IMR-90 (cell line): ENCODE measurements around the gene SLC38A6. TPM values are rescaled to one million over a fixed set of nuclear protein-coding genes. Genes with fewer than 3 reads are reported as not detected.

Experiments
- ATAC-seq: fragments of 200-7000 bp; cut with Tn5 transposase; 2 replicates; pipeline ENCODE4 v1.9.1; 2020; ENCODE audit warnings: low read depth, mild to moderate bottlenecking, moderate library complexity
- BruUV-seq: library from RNA; stranded (reverse); fragments of 400-500 nt; replicated peaks from 2 replicates; lab custom pipeline; 2021; lab: Mats Ljungman, UMichigan
- CTCF ChIA-PET: fragments of 300-600 bp; formaldehyde crosslinking; extraction: SDS; loops from one replicate; lab custom pipeline; 2021; ENCODE audit warnings: antibody characterized with exemption; lab: Yijun Ruan, JAX
- POLR2A ChIA-PET: fragments of 300-600 bp; sonication (Branson Sonifier 250); formaldehyde crosslinking; loops from one replicate; lab custom pipeline; 2022; ENCODE audit warnings: antibody characterized with exemption; ENCODE audit not compliant: unreplicated experiment; lab: Charles Lee
- DNase-seq: peaks from one replicate; pipeline ENCODE4 v3.0.0; 2013
- H2AFZ ChIP-seq: replicated peaks from 2 replicates; pipeline ENCODE3; 2013; ENCODE audit warnings: low read length, mild to moderate bottlenecking; ENCODE audit not compliant: poor library complexity
- H2AK5ac ChIP-seq: 2 replicates; pipeline ENCODE4 v1.6.1; 2013; ENCODE audit warnings: low read depth, low read length, inconsistent platforms
- H2AK9ac ChIP-seq: replicated peaks from 2 replicates; pipeline ENCODE3; 2013; ENCODE audit warnings: mild to moderate bottlenecking, low read depth, low read length, moderate library complexity; ENCODE audit not compliant: poor library complexity
- H2BK120ac ChIP-seq: 2 replicates; pipeline ENCODE4 v1.6.1; 2013; ENCODE audit warnings: low read depth, low read length, inconsistent platforms
- H2BK15ac ChIP-seq: 3 replicates; pipeline ENCODE4 v1.6.1; 2013; ENCODE audit warnings: low read depth, low read length, inconsistent platforms
- H2BK20ac ChIP-seq: 2 replicates; pipeline ENCODE4 v1.6.1; 2013; ENCODE audit warnings: low read depth, mild to moderate bottlenecking, inconsistent platforms, low read length, moderate library complexity
- H2BK5ac ChIP-seq: 2 replicates; pipeline ENCODE4 v1.6.1; 2013; ENCODE audit warnings: mild to moderate bottlenecking, low read depth, low read length, inconsistent platforms; ENCODE audit not compliant: poor library complexity, severe bottlenecking
- H3K14ac ChIP-seq: replicated peaks from 2 replicates; pipeline ENCODE4 v1.6.1; 2013; ENCODE audit warnings: low read depth, low read length, inconsistent platforms
- H3K18ac ChIP-seq: 2 replicates; pipeline ENCODE4 v1.6.1; 2013; ENCODE audit warnings: low read depth, low read length, control low read depth
- H3K23ac ChIP-seq: 2 replicates; pipeline ENCODE4 v1.6.1; 2013; ENCODE audit warnings: low read depth, low read length, inconsistent platforms
- H3K27ac ChIP-seq: 2 replicates; pipeline ENCODE4 v1.5.1; 2013; ENCODE audit warnings: mild to moderate bottlenecking, control low read depth, low read length; ENCODE audit not compliant: insufficient read depth
- H3K27me3 ChIP-seq: 2 replicates; pipeline ENCODE4 v1.6.1; 2013; ENCODE audit warnings: low read length; ENCODE audit not compliant: control insufficient read depth, insufficient read depth
- H3K36me3 ChIP-seq: 2 replicates; pipeline ENCODE4 v1.6.1; 2013; ENCODE audit warnings: low read length, mixed read lengths; ENCODE audit not compliant: control insufficient read depth, insufficient read depth
- H3K4ac ChIP-seq: 2 replicates; pipeline ENCODE4 v1.6.1; 2013; ENCODE audit warnings: low read depth, low read length, inconsistent platforms
- H3K4me1 ChIP-seq: 2 replicates; pipeline ENCODE4 v1.6.1; 2013; ENCODE audit warnings: low read length, mixed read lengths; ENCODE audit not compliant: control insufficient read depth, insufficient read depth
- H3K4me2 ChIP-seq: 2 replicates; pipeline ENCODE4 v1.6.1; 2013; ENCODE audit warnings: low read depth, mild to moderate bottlenecking, control low read depth, low read length, moderate library complexity
- H3K4me3 ChIP-seq: 2 replicates; pipeline ENCODE4 v1.5.1; 2013; ENCODE audit warnings: low read depth, mild to moderate bottlenecking, control low read depth, low read length, moderate library complexity; ENCODE audit not compliant: insufficient read depth
- H3K56ac ChIP-seq: 2 replicates; pipeline ENCODE4 v1.6.1; 2013; ENCODE audit warnings: low read length, inconsistent platforms; ENCODE audit not compliant: insufficient read depth; ENCODE audit errors: extremely low read depth
- H3K79me1 ChIP-seq, 2 experiments: 2 replicates each; pipeline ENCODE4 v1.6.1; 2013; ENCODE audit warnings: low read length in 2 of 2, inconsistent platforms in 1 of 2, low read depth in 1 of 2
- H3K9ac ChIP-seq: 2 replicates; pipeline ENCODE4 v1.6.1; 2013; ENCODE audit warnings: low read depth, low read length, control low read depth
- H3K9me1 ChIP-seq: 2 replicates; pipeline ENCODE4 v1.6.1; 2013; ENCODE audit warnings: low read length, inconsistent platforms; ENCODE audit not compliant: insufficient read depth
- H3K9me3 ChIP-seq: 2 replicates; pipeline ENCODE4 v1.6.1; 2013; ENCODE audit warnings: low read length; ENCODE audit not compliant: control insufficient read depth, insufficient read depth
- H4K20me1 ChIP-seq: 2 replicates; pipeline ENCODE4 v1.6.1; 2013; ENCODE audit warnings: low read length, inconsistent platforms; ENCODE audit not compliant: insufficient read depth
- H4K5ac ChIP-seq: 2 replicates; pipeline ENCODE4 v1.6.1; 2013; ENCODE audit warnings: mild to moderate bottlenecking, low read depth, low read length, control low read depth
- H4K8ac ChIP-seq, 2 experiments: 2 replicates each; pipeline ENCODE4 v1.6.1; 2013; ENCODE audit warnings: low read depth in 2 of 2, low read length in 2 of 2, control low read depth in 1 of 2, inconsistent platforms in 1 of 2
- H4K91ac ChIP-seq: 2 replicates; pipeline ENCODE4 v1.6.1; 2013; ENCODE audit warnings: low read depth, low read length, inconsistent platforms; ENCODE audit not compliant: insufficient read depth
- BHLHE40 ChIP-seq: fragments of 150-350 bp; IDR thresholded peaks from 2 replicates; pipeline ENCODE4 v1.6.1; 2016; ENCODE audit warnings: mild to moderate bottlenecking, low read depth, low read length
- CEBPB ChIP-seq: IDR thresholded peaks from 2 replicates; pipeline ENCODE4 v1.6.1; 2012; ENCODE audit warnings: low read depth, low read length, improper control_type of control experiment
- CHD1 ChIP-seq: IDR thresholded peaks from 2 replicates; pipeline ENCODE4 v1.6.1; 2012; ENCODE audit warnings: low read depth, low read length, improper control_type of control experiment
- FOS ChIP-seq: fragments of 150-350 bp; IDR thresholded peaks from 2 replicates; pipeline ENCODE4 v1.6.1; 2016; ENCODE audit warnings: low read depth, low read length
- MAFK ChIP-seq: IDR thresholded peaks from 2 replicates; pipeline ENCODE4 v1.6.1; 2012; ENCODE audit warnings: low read depth, low read length, improper control_type of control experiment
- MXI1 ChIP-seq: IDR thresholded peaks from 2 replicates; pipeline ENCODE4 v1.6.1; 2012; ENCODE audit warnings: low read depth, mild to moderate bottlenecking, low read length, moderate library complexity, borderline replicate concordance
- NFE2L2 ChIP-seq: fragments of 150-350 bp; IDR thresholded peaks from 2 replicates; pipeline ENCODE4 v1.6.1; 2016; ENCODE audit warnings: low read depth, mild to moderate bottlenecking, low read length
- POLR2A ChIP-seq: IDR thresholded peaks from 2 replicates; pipeline ENCODE4 v1.6.1; 2012; ENCODE audit warnings: mild to moderate bottlenecking, low read depth, low read length
- RAD21 ChIP-seq: IDR thresholded peaks from 2 replicates; pipeline ENCODE4 v1.6.1; 2012; ENCODE audit warnings: low read length, improper control_type of control experiment
- RCOR1 ChIP-seq: IDR thresholded peaks from 2 replicates; pipeline ENCODE4 v1.6.1; 2012; ENCODE audit warnings: mild to moderate bottlenecking, low read length, improper control_type of control experiment; ENCODE audit not compliant: insufficient replicate concordance
- RFX5 ChIP-seq: IDR thresholded peaks from 2 replicates; pipeline ENCODE4 v1.8.0; 2012; ENCODE audit warnings: low read depth, mild to moderate bottlenecking, low read length, moderate library complexity
- SMC3 ChIP-seq: fragments of 150-350 bp; IDR thresholded peaks from 2 replicates; pipeline ENCODE4 v1.6.1; 2016; ENCODE audit warnings: low read depth, mild to moderate bottlenecking, antibody characterized with exemption, low read length, moderate library complexity
- WGBS, 2 experiments: methylation state at CpG; one replicate each; pipeline versions ENCODE4 v1.1.5 to v1.1.7; 2013; ENCODE audit warnings: missing lambda C conversion rate in 2 of 2; ENCODE audit not compliant: insufficient read length in 1 of 2; ENCODE audit errors: extremely low coverage in 2 of 2; 5-methylcytosine and 5-hydroxymethylcytosine counted together
- dilution Hi-C: fragments of 300-500 bp; cut with HindIII; formaldehyde crosslinking; loops from one replicate; pipeline ENCODE4 v1.14.3; 2018; ENCODE audit warnings: low sequenced_read_pairs; ENCODE audit not compliant: unreplicated experiment
- in situ Hi-C: fragments of 300-500 bp; cut with MboI; formaldehyde crosslinking; loops from 3 replicates; pipeline ENCODE4 v1.14.3; 2019; ENCODE audit warnings: low sequenced_read_pairs, inconsistent platforms, mixed read lengths
- intact Hi-C: fragments of 100-400 bp; cut with micrococcal nuclease; formaldehyde crosslinking; loops from 2 replicates; pipeline ENCODE4 v1.10.0; 2022
- polyA plus RNA-seq, 3 experiments: library from polyadenylated mRNA; depleted of rRNA; stranded (reverse); fragments of >200 nt; gene quantifications; 2 replicates each; pipeline ENCODE4 v1.2.3, GENCODE V29; 2012; ENCODE audit warnings: low replicate concordance in 1 of 3
- total RNA-seq: library from RNA; depleted of rRNA; stranded (reverse); fragments of >200 nt; gene quantifications from 2 replicates; pipeline ENCODE4 v1.2.3, GENCODE V29; 2012
- TF ChIP-seq, protein P1 (sequence below): conservative IDR thresholded peaks from 2 replicates; pipeline ENCODE4 v1.5.1; 2012; ENCODE audit warnings: mild to moderate bottlenecking, low read depth, low read length, improper control_type of control experiment
- TF ChIP-seq, protein P2 (sequence below): fragments of 150-350 bp; IDR thresholded peaks from 2 replicates; pipeline ENCODE4 v1.6.1; 2016; ENCODE audit warnings: low read depth, mild to moderate bottlenecking, low read length, moderate library complexity, borderline replicate concordance

Gene SLC38A6
- total and polyA plus RNA-seq, 2 of the 4 experiments (the other 2 are of a cell fraction), result 15.5 to 18.3 TPM

DNA sequence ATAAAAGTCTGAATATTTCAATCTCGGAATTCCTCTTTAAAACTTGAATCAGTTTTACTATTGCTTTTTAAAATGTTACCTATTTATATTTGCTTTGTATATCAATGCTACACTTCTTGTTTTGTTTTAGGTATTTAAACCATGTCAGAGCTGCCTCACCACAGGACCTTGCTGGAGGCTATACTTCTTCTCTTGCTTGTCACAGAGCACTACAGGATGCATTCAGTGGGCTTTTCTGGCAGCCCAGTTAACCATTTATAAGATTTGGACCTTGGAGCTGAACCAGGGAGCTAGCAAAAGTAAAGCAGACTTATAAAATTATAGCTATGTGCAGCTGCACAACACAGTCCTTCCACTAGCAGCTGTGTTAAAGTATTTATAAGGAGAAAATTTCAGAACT lies 12.9 kb upstream of the SLC38A6 start:
- H4K91ac ChIP-seq, result no peak overlapping the region
- no peaks in the 10 kb centered on the region for H3K9me3 ChIP-seq
- H2BK120ac ChIP-seq, result no peak overlapping the region
- no peak overlapping the region for H3K9ac ChIP-seq
- no peak overlapping the region for H2AK5ac ChIP-seq
- H2AK9ac ChIP-seq, result no peak overlapping the region
- dilution Hi-C loops (no loop called here), intact Hi-C loops (no loop called here), in situ Hi-C loops (no loop called here)
- H4K20me1 ChIP-seq, result no peaks in the 10 kb centered on the region; the same call in 1 of the 2 replicates
- H3K23ac ChIP-seq, result no peak overlapping the region
- H4K5ac ChIP-seq, result no peak overlapping the region
- H2AFZ ChIP-seq, result no peak overlapping the region
- H2BK5ac ChIP-seq, result no peak overlapping the region
- H3K4me3 ChIP-seq, result no peak overlapping the region
- H4K8ac ChIP-seq, result no peak overlapping the region
- POLR2A ChIA-PET, result no interaction called here
- H3K27ac ChIP-seq, result no peak overlapping the region
- no CpG with 5 or more reads among the region's 1 CpG for WGBS, 2 experiments
- peaks cover 10% of the 10 kb centered on the region for H3K4me1 ChIP-seq
- no peak overlapping the region for H3K4me2 ChIP-seq
- no peaks in the 10 kb centered on the region for H3K27me3 ChIP-seq
- H3K14ac ChIP-seq, result no peak overlapping the region
- CTCF ChIA-PET, result interaction anchor here (0.9 to 1.6 kb wide), 2 partner anchors 11 to 14 kb away, joined by 3 to 4 read pairs; no protein-coding TSS in a partner anchor
- H2BK15ac ChIP-seq, result no peak overlapping the region
- peaks cover 3 to 17% of the 10 kb centered on the region in 2 experiments; a peak in 3 of 4 replicates for H3K79me1 ChIP-seq
- ATAC-seq (no peak), DNase-seq (no peak)
- H3K4ac ChIP-seq, result no peak overlapping the region
- no peak for TF ChIP-seq MAFK
- no peak for TF ChIP-seq BHLHE40
- TF ChIP-seq SMC3, result no peak
- TF ChIP-seq MXI1, result no peak
- TF ChIP-seq CHD1, result no peak
- no peak for TF ChIP-seq CEBPB
- TF ChIP-seq NFE2L2, result no peak
- no peak for TF ChIP-seq RCOR1
- TF ChIP-seq FOS, result no peak
- TF ChIP-seq, protein P1, sequence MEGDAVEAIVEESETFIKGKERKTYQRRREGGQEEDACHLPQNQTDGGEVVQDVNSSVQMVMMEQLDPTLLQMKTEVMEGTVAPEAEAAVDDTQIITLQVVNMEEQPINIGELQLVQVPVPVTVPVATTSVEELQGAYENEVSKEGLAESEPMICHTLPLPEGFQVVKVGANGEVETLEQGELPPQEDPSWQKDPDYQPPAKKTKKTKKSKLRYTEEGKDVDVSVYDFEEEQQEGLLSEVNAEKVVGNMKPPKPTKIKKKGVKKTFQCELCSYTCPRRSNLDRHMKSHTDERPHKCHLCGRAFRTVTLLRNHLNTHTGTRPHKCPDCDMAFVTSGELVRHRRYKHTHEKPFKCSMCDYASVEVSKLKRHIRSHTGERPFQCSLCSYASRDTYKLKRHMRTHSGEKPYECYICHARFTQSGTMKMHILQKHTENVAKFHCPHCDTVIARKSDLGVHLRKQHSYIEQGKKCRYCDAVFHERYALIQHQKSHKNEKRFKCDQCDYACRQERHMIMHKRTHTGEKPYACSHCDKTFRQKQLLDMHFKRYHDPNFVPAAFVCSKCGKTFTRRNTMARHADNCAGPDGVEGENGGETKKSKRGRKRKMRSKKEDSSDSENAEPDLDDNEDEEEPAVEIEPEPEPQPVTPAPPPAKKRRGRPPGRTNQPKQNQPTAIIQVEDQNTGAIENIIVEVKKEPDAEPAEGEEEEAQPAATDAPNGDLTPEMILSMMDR, result no peak
- TF ChIP-seq, protein P2, sequence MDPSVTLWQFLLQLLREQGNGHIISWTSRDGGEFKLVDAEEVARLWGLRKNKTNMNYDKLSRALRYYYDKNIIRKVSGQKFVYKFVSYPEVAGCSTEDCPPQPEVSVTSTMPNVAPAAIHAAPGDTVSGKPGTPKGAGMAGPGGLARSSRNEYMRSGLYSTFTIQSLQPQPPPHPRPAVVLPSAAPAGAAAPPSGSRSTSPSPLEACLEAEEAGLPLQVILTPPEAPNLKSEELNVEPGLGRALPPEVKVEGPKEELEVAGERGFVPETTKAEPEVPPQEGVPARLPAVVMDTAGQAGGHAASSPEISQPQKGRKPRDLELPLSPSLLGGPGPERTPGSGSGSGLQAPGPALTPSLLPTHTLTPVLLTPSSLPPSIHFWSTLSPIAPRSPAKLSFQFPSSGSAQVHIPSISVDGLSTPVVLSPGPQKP, result no peak
- TF ChIP-seq POLR2A, result no peak
- TF ChIP-seq RAD21, result no peak
- TF ChIP-seq RFX5, result no peak
- H3K56ac ChIP-seq, result no peak overlapping the region
- no peaks in the 10 kb centered on the region for H3K9me1 ChIP-seq
- H3K18ac ChIP-seq, result no peak overlapping the region
- BruUV-seq, result no TSS peak
- H2BK20ac ChIP-seq, result no peak overlapping the region
- no peaks in the 10 kb centered on the region for H3K36me3 ChIP-seq
